Peyer's patch (tissue), 4 donors: ENCODE results near the gene TMED6.
A peak's percentile ranks its signal among the peaks of the same experiment; 100 is the strongest.

Experiments
- CTCF ChIP-seq, 6 experiments: fragments of 450-650 bp in 4 of 6; fragments of 200-600 bp in 2 of 6; sonication (generic) in 1 of 6; IDR thresholded peaks; one replicate each; pipeline ENCODE4 v1.5.1; 2017 to 2019; ENCODE audit warnings: antibody characterized with exemption in 6 of 6, mild to moderate bottlenecking in 3 of 6, moderate library complexity in 1 of 6
- POLR2A ChIP-seq, 2 donors: fragments of 450-650 bp; IDR thresholded peaks; one replicate each; pipeline ENCODE4 v1.5.1; 2017; ENCODE audit warnings: antibody characterized with exemption in 2 of 2, mild to moderate bottlenecking in 2 of 2, moderate library complexity in 2 of 2

- no peak for TF ChIP-seq CTCF (IDR thresholded peaks at IDR 0.05)
- peak in 1 of 2 donors; percentile 11 for TF ChIP-seq POLR2A (IDR thresholded peaks at IDR 0.05)
These were observed at the start of gene TMED6 for GRCh38 chr16:69351309-69352027.
